HK-2 (cell line): Measurements from ENCODE around the gene TBL3.
"Not testable (repeated sequence)": the region's sequence is repeated elsewhere in the genome, so short reads cannot be mapped to it uniquely, and the experiment has no call there.

Source experiments
- DNase-seq: peaks from one replicate; pipeline ENCODE4 v3.0.0-alpha.2; 2018; ENCODE audit not compliant: unreplicated experiment

Gene TBL3

GRCh38 chr16:1971796-1972489 is at the start of gene TBL3:
Gene TBL3 (plus strand): TSS chr16:1972053. CDS start chr16:1972165, 112 bp downstream.
- DNase-seq, result peak; percentile 89

- no peak for DNase-seq
These were observed 49.5 kb upstream of the TBL3 start for GRCh38 chr16:1922357-1922756.

- peak; percentile 33 for DNase-seq
These were observed 48.4 kb upstream of the TBL3 start for GRCh38 chr16:1923299-1924034.

DNA sequence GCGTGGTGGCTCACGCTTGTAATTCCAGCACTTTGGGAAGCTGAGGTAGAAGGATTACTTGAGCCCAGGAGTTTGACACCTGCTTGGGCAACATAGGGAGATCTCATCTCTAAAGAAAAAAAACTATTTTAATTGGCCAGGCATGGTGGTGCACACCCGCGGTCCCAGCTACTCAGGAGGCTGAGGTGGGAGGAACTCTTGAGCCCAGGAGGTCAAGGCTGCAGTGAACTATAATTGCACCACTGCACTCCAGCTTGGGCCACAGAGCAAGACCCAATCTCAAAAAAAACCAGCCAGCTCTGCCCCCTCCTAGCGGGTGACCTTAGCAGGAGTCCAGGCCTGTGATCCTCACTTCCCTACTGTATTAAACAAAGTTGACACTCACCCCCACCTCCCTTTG is 47.8 kb upstream of the TBL3 start:
- DNase-seq, result no peak

DNA sequence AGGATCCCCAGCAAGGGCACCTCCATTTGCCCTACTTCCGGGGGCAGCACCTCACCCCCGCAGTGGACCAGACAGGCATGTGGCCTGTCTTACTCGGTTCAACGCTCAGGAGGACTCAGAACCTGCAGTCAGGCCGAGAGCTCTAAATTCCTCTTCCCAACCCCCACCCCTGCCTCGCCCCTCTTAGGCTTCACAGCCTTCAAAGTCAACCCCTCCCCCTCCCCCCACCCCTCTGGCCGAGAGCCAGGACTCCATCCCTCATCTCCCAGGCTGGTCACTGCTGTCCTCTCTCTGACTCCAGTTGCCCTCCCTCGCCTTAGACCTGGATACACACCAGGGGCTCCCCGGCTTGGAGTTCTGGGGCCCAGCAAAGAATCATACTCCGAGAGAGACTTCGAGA is 45.6 kb upstream of the TBL3 start:
- DNase-seq, result no peak

- DNase-seq, result peak; percentile 37
These were observed 42.7 kb upstream of the TBL3 start for GRCh38 chr16:1929105-1929504.

DNA sequence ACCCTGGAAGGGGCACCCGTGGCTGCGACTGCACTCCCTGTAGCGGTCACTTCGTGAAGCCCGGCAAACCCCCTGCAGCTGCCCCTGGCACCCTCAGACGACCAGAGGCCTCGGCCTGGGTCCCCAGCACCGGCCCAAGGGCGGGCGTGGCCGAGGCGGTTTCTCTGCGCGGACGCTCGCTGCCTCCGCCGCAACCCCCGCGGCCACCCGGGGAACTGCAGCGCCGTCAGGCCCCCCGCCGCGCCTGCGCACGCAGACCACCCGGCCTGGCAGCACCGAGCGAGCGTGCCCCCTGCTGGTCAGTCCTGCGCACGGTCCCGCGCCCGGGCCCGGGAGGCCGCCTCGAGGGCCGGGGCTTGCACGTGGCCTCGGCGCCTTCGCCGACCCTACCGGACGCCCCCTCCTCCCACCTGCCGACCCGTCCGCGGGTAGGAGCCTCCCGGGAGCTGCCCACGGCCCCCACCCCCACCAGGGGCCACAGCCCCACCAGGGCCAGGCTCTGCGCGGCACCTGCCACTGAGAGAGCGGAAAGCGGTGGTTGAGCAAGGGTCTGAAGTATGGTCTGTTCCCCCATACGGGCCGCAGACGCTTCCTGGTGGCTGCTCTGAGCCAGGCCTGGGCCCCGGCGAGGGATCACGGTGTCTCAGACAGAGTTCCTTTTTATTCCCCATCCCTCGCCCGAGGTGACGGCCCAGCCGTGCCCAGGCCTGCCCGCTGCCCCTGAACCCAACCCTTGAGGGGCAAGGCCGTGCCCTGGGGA is 42.1 kb upstream of the TBL3 start:
- DNase-seq, result peak; percentile 87

GRCh38 chr16:1930338-1930720 is 41.5 kb upstream of the TBL3 start:
- no peak for DNase-seq

DNA sequence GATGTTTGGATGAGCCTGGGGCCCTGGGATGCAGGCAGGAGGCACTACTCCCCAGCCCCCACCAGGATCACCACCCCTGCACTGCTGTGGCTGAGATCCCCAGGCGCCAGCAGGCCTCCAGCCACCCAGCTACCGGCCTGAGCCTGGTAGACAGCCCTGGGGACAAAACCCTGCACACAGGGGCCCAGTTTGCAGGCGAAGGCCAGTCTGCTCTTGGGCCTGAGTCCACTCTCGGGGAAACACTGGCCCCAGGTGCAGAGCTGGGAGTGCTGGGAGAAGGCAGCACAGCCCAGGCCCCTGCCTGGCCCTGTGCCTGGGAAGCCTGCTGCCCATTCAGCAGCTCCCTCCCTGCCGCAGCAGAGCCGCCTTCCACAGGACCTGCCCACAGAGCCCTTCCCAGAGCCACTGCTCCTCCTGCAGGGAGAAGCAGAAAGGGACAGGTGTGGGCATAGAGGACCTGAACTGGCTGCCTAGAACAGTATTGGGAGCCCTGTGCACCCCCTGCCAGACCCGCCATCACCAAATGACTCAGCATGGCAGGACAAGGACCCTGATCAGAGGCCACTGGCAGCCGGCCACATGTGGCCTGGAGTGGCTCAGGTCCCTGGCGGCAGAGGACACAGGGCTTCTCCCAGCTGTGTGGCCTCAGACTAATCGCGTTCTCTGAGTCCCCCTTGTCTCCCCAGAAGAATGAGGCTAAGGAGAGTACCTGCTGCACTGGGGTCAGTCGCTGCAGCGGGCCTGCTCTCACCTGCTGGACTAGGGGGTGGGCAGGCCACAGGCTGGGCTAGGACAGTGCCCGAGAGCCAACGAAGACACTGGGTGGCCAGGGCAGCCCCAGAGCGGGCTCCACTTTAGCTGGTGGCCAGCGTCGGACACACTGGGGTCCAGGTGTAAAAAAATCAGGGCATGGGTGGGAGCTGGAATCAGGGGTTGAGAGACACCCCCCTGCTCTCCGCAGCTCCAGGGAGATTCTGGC is 39.5 kb upstream of the TBL3 start:
- DNase-seq, result peak; percentile 48

DNA sequence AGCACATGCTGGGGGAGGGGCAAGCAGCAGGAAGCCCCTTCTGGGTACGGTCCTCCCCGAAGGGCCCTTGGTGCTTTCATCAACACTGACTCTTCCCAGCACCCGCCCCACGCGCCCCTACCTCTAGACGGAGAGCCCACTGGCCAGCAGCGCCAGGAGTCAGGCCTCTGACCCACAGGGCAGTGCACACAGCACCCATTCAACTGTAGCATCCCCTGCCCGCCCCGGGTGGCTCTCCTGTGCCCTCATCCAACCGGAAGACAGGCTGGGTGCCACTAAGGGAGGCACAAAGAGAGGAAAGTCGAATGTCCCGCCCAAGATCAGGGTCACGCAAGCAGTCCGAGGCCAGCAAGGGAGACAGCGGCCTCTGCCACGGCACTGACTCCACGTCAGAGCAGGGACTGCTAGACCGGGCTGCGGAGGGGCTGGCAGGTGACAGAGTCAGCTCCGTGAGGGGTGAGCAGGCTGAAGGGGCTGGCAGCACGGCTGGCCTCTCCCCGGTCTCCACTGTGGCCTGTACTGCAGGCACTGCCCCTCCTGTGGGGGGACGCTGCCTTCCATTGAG is 38.7 kb upstream of the TBL3 start:
- no peak for DNase-seq

DNA sequence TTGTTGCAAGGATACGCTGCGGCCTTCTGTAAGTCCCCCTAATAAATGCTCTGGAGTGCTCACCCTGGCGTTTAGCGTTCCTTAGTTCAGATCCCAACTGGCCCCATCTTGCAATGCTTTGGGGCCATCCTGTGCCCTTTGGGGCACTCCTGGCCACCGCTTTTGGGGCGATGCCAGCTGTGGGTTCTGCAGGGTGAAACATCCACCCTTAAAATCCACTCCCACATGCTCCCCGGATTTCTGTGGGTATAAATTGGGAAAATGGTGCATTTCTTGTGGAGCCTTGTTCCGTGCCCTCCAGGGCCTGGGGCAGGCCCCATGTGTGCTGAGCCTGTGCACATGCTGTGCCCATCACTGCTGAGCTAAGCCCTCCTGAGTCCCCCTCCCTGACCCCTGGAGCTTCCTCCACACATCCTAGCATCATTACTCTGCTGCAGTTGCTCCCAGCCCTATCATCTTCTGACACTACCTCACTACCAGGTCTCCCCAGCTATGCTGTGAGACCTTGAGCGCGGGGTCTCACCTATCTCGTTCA is 34.8 kb upstream of the TBL3 start:
- DNase-seq, result no peak

GRCh38 chr16:1938316-1938715 is 33.5 kb upstream of the TBL3 start:
- no peak for DNase-seq

GRCh38 chr16:1938910-1939309 is 32.9 kb upstream of the TBL3 start:
- DNase-seq, result no peak

- DNase-seq, result not testable (repeated sequence)
These were observed 32.0 kb upstream of the TBL3 start for GRCh38 chr16:1939833-1940232.

- peak; percentile 44 for DNase-seq
These were observed 31.3 kb upstream of the TBL3 start for GRCh38 chr16:1940273-1941161.

- DNase-seq, result peak; percentile 76
These were observed 30.4 kb upstream of the TBL3 start for GRCh38 chr16:1941162-1942046.

DNA sequence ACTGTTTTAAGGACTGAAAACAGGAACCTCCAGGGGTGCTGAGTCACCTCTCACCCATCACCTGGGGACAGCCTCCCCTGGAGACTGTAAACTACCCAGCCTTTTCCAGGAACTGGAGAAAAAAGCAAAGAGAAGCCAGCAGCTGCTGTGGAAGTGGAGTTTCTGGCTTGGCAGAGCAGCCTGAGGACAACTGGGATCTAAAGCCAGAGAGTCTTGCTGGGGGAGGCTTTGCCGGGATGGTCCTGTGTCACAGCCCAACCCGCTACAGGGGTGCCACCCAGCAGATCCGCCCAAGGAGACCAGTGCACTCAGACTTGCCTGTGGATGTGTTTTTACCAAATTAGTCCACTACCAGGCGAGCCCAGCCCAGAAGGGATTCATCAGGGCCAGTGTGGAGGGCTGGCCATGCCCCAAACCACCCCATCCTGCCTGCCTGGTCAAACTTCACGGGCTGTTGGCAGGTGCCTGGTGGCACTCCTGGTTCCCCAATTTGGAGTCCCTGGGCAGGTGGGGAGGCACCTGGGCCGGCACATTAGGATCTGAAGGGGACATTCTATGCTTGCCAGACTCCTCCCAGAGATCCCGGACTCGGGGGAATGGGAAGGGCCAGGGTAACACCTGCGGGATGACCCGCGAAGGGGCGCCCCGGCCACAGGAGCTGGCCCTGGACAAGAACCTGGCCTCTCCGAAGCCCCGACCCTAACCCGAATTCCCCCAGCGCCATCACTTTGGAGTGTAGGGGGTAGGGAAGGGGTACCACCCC is 29.6 kb upstream of the TBL3 start:
- DNase-seq, result peak; percentile 28
